Ureter (tissue), 1 donor: ENCODE results near the gene DPYSL5. TPM values are rescaled to one million over a fixed set of nuclear protein-coding genes. Genes with fewer than 3 reads are reported as not detected.

Experiments
- DNase-seq: peaks from one replicate; pipeline ENCODE4 v3.0.0-alpha.2; 2020; ENCODE audit warnings: low spot score
- total RNA-seq: library from RNA; stranded (reverse); gene quantifications from one replicate; pipeline ENCODE4 v1.2.4, GENCODE V29; 2023
- donor health status: DM: yes; HTN: yes; CAD: no.

Gene DPYSL5, protein sequence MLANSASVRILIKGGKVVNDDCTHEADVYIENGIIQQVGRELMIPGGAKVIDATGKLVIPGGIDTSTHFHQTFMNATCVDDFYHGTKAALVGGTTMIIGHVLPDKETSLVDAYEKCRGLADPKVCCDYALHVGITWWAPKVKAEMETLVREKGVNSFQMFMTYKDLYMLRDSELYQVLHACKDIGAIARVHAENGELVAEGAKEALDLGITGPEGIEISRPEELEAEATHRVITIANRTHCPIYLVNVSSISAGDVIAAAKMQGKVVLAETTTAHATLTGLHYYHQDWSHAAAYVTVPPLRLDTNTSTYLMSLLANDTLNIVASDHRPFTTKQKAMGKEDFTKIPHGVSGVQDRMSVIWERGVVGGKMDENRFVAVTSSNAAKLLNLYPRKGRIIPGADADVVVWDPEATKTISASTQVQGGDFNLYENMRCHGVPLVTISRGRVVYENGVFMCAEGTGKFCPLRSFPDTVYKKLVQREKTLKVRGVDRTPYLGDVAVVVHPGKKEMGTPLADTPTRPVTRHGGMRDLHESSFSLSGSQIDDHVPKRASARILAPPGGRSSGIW
- not detected for total RNA-seq

DNA sequence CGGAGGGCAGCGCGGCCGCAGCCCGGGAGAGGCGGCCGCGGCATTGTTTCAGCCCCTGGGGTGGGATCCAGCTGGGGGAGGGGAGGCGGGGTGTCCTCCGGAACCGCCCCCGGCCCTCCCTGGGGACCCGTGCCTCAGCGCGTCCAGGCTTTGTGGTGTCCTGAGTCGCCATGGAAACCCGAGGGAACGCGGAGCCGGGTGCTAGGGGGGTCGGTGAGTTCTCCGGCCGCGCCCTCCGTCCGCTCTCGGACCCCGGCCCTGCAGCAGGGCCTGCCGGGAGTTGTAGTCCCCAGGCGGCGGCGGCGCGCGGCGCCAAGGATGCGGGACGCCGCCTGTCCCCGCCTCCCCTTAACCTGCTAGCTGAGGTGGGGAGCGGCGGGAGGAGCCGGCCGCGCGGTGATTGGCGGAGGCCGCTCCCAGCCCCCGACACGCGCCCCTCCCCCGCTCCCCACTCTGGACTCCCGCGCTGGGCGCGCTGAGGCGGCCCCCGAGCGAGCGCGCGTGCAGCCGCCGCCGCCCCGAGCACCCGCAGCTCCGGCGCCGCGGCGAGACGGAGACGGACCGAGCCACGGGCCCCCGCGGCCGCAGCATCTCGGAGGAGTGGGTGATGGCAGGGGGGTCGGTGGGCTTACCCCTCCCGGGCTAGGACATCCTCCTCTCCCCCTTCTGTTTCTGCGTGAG is at the start of gene DPYSL5:
TSS of gene DPYSL5 (plus strand) at position 478 of the 681 bp plus-strand sequence. CDS start 50,368 bp downstream, outside the sequence.
- no peak for DNase-seq

DNA sequence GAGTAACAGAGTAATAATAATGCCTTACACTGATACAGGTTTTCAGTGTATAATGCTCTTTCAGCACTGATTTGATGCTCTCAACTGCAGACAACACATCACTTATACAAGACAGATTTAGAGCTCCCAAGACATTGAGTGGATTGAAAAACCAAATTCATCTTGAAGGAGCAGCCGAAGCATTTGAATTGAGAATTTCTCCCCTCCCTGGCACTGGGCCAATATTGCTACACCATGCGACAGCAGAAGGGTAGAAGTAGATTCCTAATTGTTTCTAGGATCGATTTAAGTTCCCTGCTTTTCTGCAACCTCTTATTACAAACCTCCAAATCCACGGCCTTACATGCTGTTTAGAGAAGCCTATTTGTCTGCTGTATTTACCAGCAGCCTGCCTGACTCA is 46.6 kb upstream of the DPYSL5 start:
- DNase-seq = no peak

DNA sequence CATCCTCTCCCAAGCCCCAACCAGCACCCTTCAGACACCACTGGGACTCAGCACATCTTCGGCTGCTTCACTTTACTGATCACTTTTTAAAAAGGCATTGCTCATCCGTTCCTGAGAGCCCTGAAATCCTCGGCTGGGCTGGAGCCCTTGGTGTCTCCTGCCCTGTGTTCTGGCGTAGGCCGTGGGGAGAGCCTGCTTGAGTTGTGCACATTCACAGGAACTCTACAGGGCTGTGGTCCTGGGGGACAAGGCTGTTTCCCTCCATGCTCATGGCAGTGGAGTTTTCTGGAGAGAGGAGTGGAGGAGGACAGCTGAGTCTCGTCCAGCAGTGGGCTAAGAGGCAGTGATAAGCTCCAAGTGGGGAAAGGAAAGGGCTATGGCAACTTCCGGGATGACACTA is 46.1 kb upstream of the DPYSL5 start:
- DNase-seq = no peak

DNA sequence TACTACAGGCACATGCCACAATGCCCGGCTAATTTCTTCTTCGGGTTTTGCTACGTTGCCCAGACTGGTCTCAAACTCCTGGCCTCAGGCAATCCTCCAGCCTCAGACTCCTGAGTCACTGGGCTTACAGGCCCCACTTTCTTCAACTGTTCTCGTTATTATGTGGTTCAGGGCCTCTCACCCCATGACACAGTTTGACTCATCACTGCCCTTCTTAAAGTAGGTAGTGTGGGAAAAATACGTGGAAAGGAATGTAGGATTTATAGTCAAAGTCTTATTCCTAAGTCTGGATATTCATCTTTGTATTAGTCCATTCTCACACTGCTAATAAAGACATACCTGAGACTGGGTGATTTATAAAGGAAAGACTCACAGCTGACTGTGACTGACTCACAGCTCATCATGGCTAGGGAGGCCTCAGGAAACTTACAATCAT is 42.7 kb upstream of the DPYSL5 start:
- no peak for DNase-seq

DNA sequence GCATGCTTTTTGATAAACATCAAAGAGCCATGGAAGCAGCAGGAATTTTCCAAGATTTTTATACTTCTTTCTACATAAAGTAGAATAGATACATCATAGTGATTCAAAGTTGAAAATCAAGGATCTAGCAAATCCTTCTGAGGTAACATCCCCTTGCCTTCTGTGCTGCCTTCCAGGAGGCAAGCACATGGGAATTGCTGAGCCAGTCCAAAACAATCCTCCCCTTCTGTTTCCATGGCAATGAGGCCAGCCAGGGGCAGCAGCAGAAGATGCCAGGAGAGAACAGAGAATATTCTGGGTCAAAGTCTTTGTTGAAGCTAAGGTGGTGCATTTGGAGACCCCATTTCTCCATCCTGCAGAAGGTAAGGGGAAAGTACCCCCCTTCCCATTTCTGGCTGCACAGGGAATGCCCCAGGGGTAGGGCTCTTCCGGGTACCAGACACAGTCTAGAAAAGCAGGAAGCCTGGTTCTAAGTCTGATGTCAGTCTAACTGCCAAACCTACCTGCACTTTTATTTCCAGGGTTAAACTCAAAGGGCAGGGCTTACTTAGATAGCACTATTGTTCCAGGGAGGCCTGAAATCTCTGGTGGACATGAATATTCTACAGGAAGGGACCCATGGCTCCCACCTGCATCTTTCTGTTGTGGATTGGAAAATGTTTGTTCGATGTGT is 40.0 kb upstream of the DPYSL5 start:
- no peak for DNase-seq

DNA sequence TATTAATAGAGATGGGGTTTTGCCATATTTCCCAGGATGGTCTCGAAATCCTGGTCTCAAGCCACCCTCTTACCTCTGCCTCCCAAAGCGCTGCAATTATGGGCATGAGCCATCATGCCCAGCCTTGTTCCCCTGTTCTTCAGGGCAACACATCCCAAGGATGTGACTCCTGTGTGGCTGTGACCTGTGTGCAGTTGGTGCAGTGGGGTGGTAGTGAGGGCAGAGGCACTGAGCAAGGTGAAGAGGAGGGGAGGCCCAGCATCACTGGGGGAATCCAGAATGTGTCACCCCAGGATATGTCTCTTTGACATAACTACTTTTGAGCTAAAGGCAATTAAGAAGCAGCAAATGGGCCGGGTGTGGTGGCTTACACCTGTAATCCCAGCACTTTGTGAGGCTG is 38.7 kb upstream of the DPYSL5 start:
- no peak for DNase-seq

DNA sequence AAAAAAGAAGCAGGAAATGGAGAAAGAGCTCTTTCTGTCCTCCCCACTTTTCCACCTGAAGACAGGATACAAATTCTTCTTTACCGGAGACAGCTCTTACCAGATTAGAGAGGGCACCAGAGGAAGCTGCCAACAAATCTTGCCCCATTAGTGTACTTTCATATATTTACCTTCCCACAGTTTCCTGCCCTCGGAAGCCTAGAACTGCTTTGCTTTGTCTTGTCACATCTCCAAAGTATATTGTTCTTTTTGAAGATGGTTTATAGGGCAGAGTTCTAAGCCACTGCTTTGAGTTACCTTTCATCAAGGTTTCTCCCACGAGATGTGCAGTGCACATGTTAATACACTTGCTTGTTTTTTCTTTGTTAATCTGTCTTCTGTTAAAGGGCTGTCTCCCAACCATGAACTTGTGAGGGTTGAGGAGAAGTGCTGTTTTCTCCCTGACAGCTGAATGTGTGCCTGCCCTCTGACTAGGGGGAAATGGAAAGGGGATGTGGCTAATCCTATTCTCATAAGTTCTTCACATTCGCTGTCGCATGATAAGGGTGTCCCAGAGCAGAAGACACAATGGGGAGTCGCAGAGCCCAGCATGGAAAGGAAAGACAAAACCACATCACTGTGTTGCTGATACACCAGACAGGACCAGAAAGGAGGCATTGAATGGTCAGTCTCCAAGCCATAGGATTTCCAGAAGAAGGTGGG is 37.9 kb upstream of the DPYSL5 start:
- no peak for DNase-seq

DNA sequence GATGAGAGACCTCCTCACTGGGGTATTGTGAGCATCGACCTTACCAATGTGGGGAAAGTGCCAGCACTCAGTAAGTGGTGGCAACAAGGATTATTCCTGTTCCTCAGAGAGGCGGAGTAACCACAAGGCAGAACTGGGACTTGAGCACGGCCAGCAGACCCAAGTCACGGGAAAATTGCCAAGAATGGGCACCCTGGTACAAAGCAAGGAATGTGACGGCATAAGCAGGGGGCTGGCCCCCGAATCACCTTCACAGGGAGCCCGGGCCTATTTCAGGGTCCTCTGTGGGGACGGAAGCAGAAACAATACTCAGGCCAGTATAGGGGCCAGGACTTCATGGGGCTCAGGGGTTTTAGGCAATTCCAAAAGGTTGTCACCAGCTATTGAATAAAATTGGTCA is 36.7 kb upstream of the DPYSL5 start:
- DNase-seq = no peak

DNA sequence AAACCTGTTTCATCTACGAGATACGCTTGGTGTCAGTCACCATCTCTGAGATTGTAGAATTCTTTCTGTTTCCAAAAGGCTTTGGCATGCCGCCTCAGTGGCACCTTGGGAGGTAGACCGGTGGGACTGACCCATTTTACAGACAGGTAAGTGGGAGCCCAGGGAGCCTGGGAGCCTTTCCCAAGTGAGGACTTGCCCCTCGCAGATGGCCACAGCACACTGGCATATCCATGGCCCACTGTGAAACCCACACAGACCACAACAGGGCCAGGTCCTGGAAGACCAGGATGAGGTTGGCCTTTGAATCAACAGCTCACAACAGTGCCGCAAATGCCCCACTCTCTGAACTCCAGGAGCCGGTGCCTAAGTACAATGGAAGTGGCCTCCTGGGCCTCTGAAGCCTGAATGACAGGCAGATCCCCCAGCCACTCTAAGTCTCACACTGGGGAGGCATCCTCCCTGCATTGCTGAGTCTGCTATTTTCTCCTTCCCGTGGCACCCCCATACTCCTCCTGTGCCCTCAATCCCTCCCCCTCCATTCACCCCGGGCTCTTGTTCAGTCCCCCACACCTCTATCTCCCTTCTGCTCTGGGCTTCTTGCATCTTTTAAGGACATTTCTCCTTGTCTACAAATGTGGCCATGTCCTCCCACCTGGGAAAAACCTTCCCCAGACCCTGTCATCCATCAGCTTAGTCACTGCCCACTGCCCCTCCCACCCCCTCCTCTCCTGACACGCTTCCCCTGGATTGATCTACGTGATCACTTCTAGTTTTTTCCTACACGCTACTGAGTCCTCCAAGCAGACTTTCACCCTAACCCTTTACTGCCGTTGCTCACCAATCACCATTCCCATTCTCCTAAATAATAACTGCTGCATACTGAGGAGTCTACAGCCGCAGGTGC is 35.9 kb upstream of the DPYSL5 start:
- DNase-seq = peak; percentile 7

DNA sequence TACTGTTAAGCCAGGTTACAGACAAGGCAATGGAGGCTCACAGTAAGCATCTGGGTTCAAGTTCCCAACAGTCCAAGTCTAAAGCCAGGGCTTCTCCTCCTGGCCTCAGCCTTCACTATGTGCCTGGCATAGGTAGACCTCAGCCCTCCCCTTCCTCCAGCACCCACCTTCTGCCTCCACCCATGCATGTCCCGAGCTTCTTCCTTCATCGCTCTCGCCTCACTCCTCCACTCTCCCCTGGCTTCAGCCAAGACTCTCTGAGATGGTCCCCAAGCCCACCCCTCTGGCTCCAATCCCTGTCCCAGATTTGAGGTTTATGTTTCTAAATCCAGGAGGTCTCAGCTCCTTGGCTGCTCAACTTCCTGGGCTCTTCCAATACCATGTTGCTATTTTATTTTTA is 35.2 kb upstream of the DPYSL5 start:
- DNase-seq = peak; percentile 31

DNA sequence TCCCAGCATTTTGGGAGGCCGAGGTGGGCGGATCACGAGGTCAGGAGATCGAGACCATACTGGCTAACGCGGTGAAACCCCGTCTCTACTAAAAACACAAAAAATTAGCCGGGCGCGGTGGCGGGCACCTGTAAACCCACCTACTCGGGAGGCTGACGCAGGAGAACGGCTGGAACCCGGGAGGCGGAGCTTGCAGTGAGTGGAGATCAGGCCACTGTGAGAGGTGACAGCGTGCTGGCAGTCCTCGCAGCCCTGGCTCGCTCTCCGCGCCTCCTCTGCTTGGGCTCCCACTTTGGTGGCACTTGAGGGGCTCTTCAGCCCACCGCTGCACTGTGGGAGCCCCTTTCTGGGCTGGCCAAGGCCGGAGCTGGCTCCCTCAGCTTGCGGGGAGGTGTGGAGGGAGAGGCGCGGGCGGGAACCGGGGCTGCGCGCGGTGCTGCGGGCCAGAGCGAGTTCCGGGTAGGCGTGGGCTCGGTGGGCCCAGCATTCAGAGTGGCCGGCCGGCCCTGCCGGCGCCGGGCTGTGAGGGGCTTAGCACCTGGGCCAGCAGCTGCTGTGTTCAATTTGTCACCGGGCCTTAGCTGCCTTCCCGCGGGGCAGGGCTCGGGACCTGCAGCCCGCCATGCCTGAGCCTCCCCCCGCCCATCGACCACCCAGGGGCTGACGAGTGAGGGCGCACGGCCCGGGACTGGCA is 33.7 kb upstream of the DPYSL5 start:
- DNase-seq = peak; percentile 15

DNA sequence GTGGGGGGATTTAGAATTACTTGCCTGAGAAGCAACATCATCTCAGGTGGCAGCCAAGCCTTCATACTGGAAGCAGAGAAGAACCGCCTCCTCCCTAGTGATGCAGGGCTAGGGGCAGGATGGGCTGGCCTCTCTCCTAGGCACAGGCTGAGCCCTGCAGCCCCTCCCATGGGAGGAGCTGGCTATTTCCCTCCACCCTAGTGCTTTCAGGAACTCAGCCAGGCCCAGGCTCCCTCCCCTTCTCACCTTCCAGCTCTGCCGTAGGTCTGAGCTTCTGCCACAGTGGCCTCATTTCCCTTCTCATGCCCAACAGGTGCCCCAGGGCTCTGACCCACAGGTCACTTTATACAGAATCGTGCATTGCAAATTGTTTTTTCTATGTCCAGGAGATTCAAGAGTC is 31.0 kb upstream of the DPYSL5 start:
- no peak for DNase-seq

DNA sequence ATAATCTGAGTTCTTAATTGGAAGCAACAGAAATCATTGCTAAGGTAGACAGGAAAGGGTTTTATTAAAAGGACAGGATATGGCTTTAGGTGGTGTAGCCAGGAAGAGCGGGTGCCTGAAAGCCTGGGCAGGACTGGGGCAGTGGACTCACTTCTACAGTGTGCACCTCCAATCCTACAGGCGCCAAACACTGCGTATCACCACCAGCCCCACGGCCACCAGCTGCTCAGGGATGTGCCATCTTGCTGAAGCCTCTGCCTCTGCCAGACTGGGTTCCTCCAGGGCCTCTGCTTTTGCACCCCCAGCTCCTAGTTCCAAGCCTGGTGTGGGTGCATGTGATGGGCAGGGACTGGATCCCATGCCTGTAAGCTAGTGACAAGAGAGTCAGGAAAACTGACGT is 29.7 kb upstream of the DPYSL5 start:
- DNase-seq = no peak

DNA sequence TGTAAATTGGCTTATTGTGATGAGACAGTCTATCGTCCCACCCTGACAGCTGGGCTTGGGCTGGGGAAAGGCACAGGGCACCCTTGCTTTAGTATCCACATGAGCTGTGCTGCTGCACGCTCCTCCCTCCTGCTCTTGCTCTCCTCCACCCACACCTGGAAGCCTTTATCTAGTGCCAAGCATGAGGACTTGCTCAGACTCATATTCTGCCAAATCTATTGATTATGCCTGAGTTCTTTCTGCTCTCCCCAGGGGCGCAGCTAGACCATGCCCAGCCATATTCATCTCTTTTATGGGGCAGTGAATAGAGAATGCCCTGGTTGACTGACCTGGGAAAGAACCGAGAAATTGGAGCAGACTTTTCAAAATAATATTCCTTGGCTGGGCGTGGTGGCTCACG is 29.0 kb upstream of the DPYSL5 start:
- no peak for DNase-seq

DNA sequence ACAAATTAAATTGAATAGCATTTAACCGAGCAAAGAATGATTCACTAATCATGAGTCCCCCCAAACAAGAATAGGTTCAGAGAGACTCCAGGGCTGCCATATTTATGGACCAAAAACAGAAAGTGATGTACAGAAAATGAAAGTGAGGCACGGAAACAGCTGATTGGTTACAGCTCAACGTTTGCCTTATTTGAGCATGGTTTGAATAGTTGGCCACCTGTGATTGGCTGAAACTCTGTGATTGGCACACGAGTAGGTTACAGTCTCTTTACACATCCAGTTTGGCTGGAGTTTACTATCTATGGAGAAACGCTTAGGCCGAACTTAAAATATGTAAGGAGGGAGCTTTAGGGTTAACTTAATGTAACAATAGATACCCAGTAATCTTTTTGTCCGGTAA is 27.0 kb upstream of the DPYSL5 start:
- DNase-seq = no peak

DNA sequence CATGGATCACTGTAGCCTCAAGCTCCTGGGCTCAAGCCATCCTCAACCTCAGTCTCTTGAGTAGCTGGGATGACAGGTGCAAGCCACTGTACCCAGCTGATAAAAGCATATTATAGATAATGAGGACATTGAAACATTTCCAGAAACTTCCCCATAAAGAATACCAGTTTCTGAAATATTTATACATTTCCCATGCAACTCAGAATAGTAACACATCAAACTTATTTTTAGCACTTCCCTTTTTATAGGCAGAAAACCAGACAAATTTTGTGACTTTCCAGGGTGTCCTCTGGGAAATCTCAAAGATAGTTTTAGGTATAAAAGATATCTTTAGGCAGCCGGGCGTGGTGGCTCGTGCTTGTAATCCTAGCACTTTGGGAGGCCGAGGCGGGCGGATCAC is 25.1 kb upstream of the DPYSL5 start:
- no peak for DNase-seq

DNA sequence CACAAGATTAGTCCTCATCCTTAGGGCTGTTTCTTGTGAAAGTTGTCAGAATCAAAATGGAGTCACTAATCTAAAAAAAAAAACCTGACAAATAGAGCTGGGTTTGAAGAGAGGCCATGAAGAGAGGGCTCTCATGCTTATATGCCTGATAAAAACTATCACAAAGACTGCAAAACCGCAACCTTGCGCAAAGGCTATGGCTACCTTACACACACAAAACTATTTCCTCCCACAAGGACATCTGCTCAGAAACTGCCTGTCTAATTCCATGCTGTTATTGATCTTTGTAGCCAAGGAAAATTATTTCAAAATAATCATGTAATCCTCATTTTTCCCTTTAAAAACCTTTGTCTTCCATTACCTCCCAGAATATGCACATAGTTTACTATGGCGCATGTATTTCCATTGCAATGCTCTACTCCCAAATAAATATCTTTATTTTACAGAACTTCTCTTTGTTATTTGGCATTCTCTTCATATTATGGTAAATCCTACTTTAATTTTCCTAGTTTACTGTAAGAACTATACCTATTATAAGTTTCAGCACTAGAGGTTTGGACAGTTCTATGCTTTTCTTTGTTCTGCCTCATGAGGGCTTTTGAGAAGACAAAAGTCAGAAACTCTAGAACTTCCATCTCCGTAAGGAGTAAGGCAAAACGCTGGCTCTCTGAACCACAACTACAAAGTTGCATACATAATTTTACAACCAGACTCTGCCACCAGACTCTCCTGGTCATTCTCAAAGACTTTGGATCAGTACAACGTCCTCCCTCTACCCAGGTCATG is 9.6 kb upstream of the DPYSL5 start:
- peak; percentile 17 for DNase-seq

DNA sequence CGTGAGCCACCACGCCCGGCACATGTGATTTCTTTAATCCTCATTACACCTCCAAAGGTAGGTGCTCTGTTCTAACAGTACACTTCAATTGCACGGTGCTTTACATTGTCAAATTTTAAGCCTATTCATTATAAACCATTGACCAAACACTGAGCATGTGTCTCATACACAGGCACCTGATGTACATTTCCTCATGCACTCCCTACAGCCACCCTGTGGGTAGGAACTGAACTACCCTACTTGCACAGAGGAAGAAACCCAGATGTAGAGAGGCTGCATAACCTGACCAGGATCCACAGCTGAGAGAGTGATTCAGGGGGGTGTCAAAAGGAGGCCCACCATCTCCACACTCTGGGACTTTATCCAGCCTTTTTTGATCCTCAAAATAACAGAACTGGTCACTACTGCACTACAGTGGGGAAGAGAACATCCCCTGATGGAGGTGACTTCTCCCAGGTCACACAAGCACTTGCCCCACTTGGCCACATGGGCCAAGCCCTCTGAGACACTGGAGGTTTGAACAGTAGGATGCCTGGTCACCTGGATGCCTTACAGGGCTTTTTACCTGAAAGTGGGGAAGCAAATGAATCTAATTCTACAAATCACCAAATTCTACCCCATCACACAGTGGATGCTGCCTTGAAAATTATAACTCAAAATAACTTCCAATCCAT is 6.9 kb upstream of the DPYSL5 start:
- DNase-seq = peak; percentile 7

DNA sequence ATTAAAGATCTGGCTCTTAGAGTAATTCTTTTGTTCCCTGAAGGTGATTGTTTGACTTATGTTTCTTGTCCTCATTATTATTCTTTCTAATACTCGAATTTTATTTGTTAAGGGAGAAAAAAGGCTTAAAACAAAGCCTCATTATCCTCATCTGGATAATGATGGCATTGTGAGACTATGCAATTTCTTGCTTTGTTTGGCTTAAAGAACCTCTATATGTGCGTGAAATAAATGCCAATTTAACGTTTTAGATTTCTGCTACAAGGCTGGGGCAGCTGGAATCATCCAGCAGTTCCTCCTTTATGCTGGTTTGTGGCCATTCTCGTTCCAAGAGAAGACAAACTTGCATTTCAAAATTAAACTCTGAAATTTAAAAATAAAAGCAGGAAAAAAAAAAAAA is 4.9 kb upstream of the DPYSL5 start:
- DNase-seq = no peak
